Stomach (tissue), 9 donors: ENCODE data around the gene CCNJL. TPM values are rescaled to one million over a fixed set of nuclear protein-coding genes. Genes with fewer than 3 reads are reported as not detected.

Source experiments
- DNase-seq, 2 donors: peaks; one replicate each; pipeline versions ENCODE4 v3.0.0 to v3.0.0-alpha.2; 2013 to 2019
- H3K27ac ChIP-seq, 5 donors: fragments of 200-600 bp in 4 of 5; sonication (generic) in 4 of 5; one replicate each; pipeline ENCODE4 v1.5.1; 2013 to 2019; ENCODE audit warnings: mild to moderate bottlenecking in 1 of 5, moderate library complexity in 1 of 5
- H3K27me3 ChIP-seq, 3 donors: fragments of 200-600 bp; sonication (generic); one replicate each; pipeline ENCODE4 v1.5.1; 2017 to 2019; ENCODE audit warnings: mixed run types in 1 of 3
- H3K36me3 ChIP-seq, 4 donors: fragments of 200-600 bp; sonication (generic); 1 replicate in 3 of 4; 2 replicates in 1 of 4; pipeline ENCODE4 v1.5.1; 2016 to 2019
- H3K4me1 ChIP-seq, 4 donors: fragments of 200-600 bp; sonication (generic); one replicate each; pipeline ENCODE4 v1.5.1; 2016 to 2019
- H3K4me3 ChIP-seq, 4 donors: fragments of 200-600 bp; sonication (generic) in 3 of 4; one replicate each; pipeline ENCODE4 v1.5.1; 2016 to 2019; ENCODE audit warnings: mild to moderate bottlenecking in 1 of 4
- H3K9me3 ChIP-seq, 4 donors: fragments of 200-600 bp; sonication (generic); one replicate each; pipeline ENCODE4 v1.5.1; 2016 to 2019
- EP300 ChIP-seq: sonication (generic); formaldehyde crosslinking; IDR thresholded peaks from one replicate; pipeline ENCODE4 v1.6.1; 2017; ENCODE audit warnings: antibody characterized with exemption
- POLR2A ChIP-seq, 4 donors: fragments of 450-650 bp; IDR thresholded peaks; one replicate each; pipeline ENCODE4 v1.6.1; 2016; ENCODE audit warnings: antibody characterized with exemption in 4 of 4, control low read depth in 2 of 4, mild to moderate bottlenecking in 1 of 4, moderate library complexity in 1 of 4
- POLR2AphosphoS5 ChIP-seq, 3 donors: sonication (generic); formaldehyde crosslinking; IDR thresholded peaks; one replicate each; pipeline ENCODE4 v1.6.1; 2016; ENCODE audit warnings: antibody characterized with exemption in 3 of 3
- WGBS, 5 donors: extraction: QIAGEN DNeasy Blood & Tissue Kit in 3 of 5; methylation state at CpG; one replicate each; pipeline versions ENCODE4 v1.1.5 to v1.1.7; 2013 to 2018; 5-methylcytosine and 5-hydroxymethylcytosine counted together
- intact Hi-C: fragments of 100-400 bp; cut with DNase I; formaldehyde crosslinking; loops from one replicate; pipeline ENCODE4 v1.15.1; 2023; ENCODE audit warnings: low total_unique reads
- polyA plus RNA-seq, 3 donors: library from polyadenylated mRNA; stranded (reverse); fragments of 200-250 nt; gene quantifications; one replicate each; pipeline ENCODE4 v1.2.3, GENCODE V29; 2013
- total RNA-seq, 5 donors: library from RNA; depleted of rRNA; stranded (reverse); fragments of >200 nt; gene quantifications; one replicate each; pipeline versions ENCODE4 v1.1.0 to v1.2.3, GENCODE V29; 2014 to 2016
- TF ChIP-seq, protein P1 (sequence below), 7 experiments: fragments of 450-650 bp in 4 of 7; fragments of 200-600 bp in 3 of 7; sonication (generic) in 3 of 7; IDR thresholded peaks; one replicate each; pipeline ENCODE4 v1.5.1; 2016 to 2019; ENCODE audit warnings: antibody characterized with exemption in 7 of 7, control low read depth in 2 of 7, mild to moderate bottlenecking in 1 of 7
- donor health status: healthy with polysubstance abuse.
- donor health status: Bipolar disorder and iron deficiency.
- donor health status: healthy.

The CCNJL gene
- total and polyA plus RNA-seq, 8 donors: 1.4 to 104 (median 3.5) TPM

DNA sequence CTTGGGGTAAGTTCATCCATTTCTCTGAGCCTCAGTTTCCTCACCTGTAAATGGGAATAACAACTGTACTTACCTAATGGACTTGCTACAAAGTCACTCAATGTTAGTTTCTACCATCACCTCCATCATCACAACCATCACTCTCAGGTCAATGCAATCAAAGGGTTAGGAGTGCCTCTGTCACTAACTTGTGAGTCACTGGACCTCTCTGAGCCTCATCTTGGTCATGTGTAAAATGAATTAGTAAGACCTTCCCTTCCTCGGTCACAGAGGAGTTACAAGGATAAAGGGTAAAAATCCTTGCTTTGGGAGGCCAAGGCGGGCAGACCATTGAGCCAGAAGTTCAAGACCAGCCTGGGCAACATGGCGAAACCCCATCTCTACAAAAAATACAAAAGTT, 70.2 kb downstream of the CCNJL start:
- 71 to 93% (median 90%) methylated on average over 3 of the region's 3 CpGs for WGBS, 5 donors
- Histone ChIP-seq H3K36me3 (no peaks in the 10 kb centered on the region), H3K4me3 (no peak overlapping the region), H3K27me3 (no peaks in the 10 kb centered on the region), H3K27ac (no peak overlapping the region), H3K4me1 (no peaks in the 10 kb centered on the region), H3K9me3 (no peaks in the 10 kb centered on the region)
- TF ChIP-seq POLR2A (IDR thresholded peaks at IDR 0.05) (no peak), POLR2AphosphoS5 (IDR thresholded peaks at IDR 0.05) (no peak), EP300 (no peak)
- TF ChIP-seq, protein P1, sequence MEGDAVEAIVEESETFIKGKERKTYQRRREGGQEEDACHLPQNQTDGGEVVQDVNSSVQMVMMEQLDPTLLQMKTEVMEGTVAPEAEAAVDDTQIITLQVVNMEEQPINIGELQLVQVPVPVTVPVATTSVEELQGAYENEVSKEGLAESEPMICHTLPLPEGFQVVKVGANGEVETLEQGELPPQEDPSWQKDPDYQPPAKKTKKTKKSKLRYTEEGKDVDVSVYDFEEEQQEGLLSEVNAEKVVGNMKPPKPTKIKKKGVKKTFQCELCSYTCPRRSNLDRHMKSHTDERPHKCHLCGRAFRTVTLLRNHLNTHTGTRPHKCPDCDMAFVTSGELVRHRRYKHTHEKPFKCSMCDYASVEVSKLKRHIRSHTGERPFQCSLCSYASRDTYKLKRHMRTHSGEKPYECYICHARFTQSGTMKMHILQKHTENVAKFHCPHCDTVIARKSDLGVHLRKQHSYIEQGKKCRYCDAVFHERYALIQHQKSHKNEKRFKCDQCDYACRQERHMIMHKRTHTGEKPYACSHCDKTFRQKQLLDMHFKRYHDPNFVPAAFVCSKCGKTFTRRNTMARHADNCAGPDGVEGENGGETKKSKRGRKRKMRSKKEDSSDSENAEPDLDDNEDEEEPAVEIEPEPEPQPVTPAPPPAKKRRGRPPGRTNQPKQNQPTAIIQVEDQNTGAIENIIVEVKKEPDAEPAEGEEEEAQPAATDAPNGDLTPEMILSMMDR (IDR thresholded peaks at IDR 0.05): no peak
- intact Hi-C loops: no loop called here
- DNase-seq: no peak

DNA sequence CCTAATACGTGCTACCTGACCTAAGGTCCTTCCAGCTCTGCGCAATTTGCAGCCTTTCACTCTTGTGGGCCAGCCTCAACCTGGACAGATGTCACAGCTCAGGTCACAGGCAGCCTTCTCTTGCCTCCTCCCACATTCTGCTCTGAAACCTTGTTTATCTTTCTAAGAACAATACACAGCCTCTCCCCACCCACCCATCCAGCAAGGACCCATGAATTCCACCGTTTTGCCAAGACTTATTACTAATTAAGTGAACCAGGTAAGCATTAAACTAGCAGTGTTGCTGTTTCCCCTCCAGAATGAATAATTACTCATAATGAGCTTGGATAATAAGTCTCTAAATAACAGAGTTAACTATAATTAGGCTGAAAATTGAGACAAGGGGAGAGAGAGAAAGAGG, 72.0 kb downstream of the CCNJL start:
- intact Hi-C loops: no loop called here
- Histone ChIP-seq H3K36me3 (no peaks in the 10 kb centered on the region), H3K4me1 (no peaks in the 10 kb centered on the region), H3K9me3 (no peaks in the 10 kb centered on the region), H3K4me3 (no peak overlapping the region), H3K27ac (no peak overlapping the region), H3K27me3 (no peaks in the 10 kb centered on the region)
- TF ChIP-seq POLR2AphosphoS5 (IDR thresholded peaks at IDR 0.05) (no peak), POLR2A (IDR thresholded peaks at IDR 0.05) (no peak), EP300 (no peak)
- TF ChIP-seq, protein P1 (IDR thresholded peaks at IDR 0.05): no peak
- no peak for DNase-seq
- 23 to 37% (median 27%) methylated on average over 3 of the region's 3 CpGs for WGBS, 5 donors

DNA sequence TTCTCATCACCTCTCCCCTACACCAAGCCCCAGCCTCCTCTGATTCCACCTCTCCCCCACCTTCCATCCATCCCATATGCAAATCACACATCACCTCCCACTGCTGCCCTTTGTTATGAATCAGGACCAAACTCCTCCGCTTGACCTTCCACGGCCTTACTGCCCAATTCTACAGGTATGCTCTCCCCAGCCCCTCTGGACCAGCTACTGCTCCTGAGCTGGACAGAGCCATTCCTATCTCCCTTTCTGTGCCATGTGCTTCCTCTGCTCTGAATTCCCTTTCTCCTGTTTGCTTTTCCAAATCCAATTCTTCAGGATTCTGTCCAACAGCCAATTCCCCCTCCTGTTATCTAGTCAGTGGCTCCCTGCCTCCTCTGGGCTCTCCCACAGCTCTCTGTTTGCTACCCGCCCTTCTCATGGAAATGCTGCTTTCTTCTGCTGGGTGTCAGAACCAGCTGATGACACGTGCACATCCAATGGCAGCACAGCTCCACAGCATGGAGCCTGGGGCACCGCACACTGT, 74.7 kb downstream of the CCNJL start:
- no peak for DNase-seq
- Histone ChIP-seq H3K27ac (no peak overlapping the region), H3K4me1 (no peaks in the 10 kb centered on the region), H3K9me3 (no peaks in the 10 kb centered on the region), H3K27me3 (no peaks in the 10 kb centered on the region), H3K4me3 (no peak overlapping the region), H3K36me3 (no peaks in the 10 kb centered on the region)
- intact Hi-C loops: no loop called here
- no peak for TF ChIP-seq POLR2A (IDR thresholded peaks at IDR 0.05)
- 69 to 90% (median 84%) methylated on average over 4 to 5 of the region's 5 CpGs for WGBS, 5 donors

DNA sequence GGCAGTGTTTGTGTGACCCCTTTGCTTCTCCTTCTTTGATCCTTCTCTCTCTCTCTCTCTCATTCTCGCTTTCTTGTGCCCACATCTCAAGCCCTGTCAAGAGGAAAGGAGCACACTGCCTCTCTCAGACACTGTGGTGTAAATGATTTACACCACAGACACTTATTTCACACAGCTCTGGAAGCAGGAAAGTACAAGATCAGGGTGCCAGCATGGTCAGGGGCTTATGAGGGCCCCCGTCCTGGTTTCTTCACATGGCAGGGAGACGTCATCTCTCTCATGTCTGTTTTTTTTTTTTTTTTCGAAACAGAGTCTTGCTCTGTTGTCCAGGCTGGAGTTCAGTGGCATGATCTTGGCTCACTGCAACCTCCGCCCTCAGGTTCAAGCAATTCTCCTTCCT, 76.6 kb downstream of the CCNJL start:
- no peaks in the 10 kb centered on the region for H3K9me3 ChIP-seq
- no peak for DNase-seq
- no peak overlapping the region for H3K4me3 ChIP-seq
- no peak for TF ChIP-seq POLR2AphosphoS5 (IDR thresholded peaks at IDR 0.05)
- TF ChIP-seq, protein P1 (IDR thresholded peaks at IDR 0.05): no peak
- no peak for TF ChIP-seq EP300
- TF ChIP-seq POLR2A (IDR thresholded peaks at IDR 0.05): no peak
- no peaks in the 10 kb centered on the region for H3K36me3 ChIP-seq
- intact Hi-C loops: no loop called here
- H3K27ac ChIP-seq: no peak overlapping the region
- no peaks in the 10 kb centered on the region for H3K27me3 ChIP-seq
- 88 to 96% (median 90%) methylated on average over 5 of the region's 5 CpGs for WGBS, 5 donors
- no peaks in the 10 kb centered on the region for H3K4me1 ChIP-seq

DNA sequence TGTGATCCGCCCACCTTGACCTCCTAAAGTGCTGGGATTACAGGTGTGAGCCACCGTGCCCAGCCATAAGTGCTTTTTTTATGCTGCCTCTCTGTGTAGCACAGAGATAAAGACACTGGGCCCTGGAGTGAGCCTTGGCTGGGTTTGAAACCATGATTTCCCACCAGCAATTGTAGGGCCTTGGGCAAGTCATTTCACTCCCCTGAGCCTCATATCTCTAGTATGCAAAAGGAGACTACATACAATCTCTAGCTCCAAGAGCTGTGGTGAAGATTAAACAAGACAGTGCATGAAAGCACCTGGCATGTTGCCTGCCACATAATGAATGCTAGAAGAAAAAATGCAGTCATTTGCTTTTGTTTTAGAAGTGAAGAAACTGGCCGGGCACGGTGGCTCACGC, 79.1 kb downstream of the CCNJL start:
- WGBS, 5 donors: 80 to 92% (median 80%) methylated on average over 5 of the region's 5 CpGs
- Histone ChIP-seq H3K36me3 (no peaks in the 10 kb centered on the region), H3K27ac (no peak overlapping the region)

More for the DNA sequence above, 79.1 kb downstream of the CCNJL start:
- Histone ChIP-seq H3K9me3 (no peaks in the 10 kb centered on the region), H3K4me1 (no peaks in the 10 kb centered on the region), H3K4me3 (no peak overlapping the region), H3K27me3 (no peaks in the 10 kb centered on the region)
- intact Hi-C loops: no loop called here
- no peak for DNase-seq
- no peak for TF ChIP-seq POLR2A (IDR thresholded peaks at IDR 0.05)
- TF ChIP-seq POLR2AphosphoS5 (IDR thresholded peaks at IDR 0.05): no peak
- no peak for TF ChIP-seq EP300
- TF ChIP-seq, protein P1 (IDR thresholded peaks at IDR 0.05): no peak
